ENCODE data around the gene RRM1. TPM values are rescaled to one million over a fixed set of nuclear protein-coding genes. Genes with fewer than 3 reads are reported as not detected.
"Not testable (repeated sequence)": the region's sequence is repeated elsewhere in the genome, so short reads cannot be mapped to it uniquely, and the experiment has no call there.

The RRM1 gene
- total RNA-seq, 1 donor = 65.1 TPM

GRCh38 chr11:4146772-4147098 is 52.1 kb downstream of the RRM1 start:
- Histone ChIP-seq H3K27ac (ENCODE audit: low read depth, low read length) (no peak overlapping the region), H3K27me3 (ENCODE audit: insufficient read depth, low read length) (no peaks in the 10 kb centered on the region), H4K20me1 (ENCODE audit: insufficient read depth, low read length) (no peaks in the 10 kb centered on the region), H3K4me1 (ENCODE audit: insufficient read depth, low read length) (no peaks in the 10 kb centered on the region), H2AFZ (ENCODE audit: low read length) (no peak overlapping the region), H3K4me3 (ENCODE audit: insufficient read depth, low read length) (no peak overlapping the region), H3K36me3 (ENCODE audit: insufficient read depth, low read length) (peaks cover 7% of the 10 kb centered on the region), H3K9me3 (ENCODE audit: low read depth, low read length) (no peaks in the 10 kb centered on the region), H3K4me2 (ENCODE audit: insufficient read depth, low read length) (no peak overlapping the region), H3K79me2 (ENCODE audit: insufficient read depth, low read length) (no peaks in the 10 kb centered on the region)
- TF ChIP-seq, protein P1, sequence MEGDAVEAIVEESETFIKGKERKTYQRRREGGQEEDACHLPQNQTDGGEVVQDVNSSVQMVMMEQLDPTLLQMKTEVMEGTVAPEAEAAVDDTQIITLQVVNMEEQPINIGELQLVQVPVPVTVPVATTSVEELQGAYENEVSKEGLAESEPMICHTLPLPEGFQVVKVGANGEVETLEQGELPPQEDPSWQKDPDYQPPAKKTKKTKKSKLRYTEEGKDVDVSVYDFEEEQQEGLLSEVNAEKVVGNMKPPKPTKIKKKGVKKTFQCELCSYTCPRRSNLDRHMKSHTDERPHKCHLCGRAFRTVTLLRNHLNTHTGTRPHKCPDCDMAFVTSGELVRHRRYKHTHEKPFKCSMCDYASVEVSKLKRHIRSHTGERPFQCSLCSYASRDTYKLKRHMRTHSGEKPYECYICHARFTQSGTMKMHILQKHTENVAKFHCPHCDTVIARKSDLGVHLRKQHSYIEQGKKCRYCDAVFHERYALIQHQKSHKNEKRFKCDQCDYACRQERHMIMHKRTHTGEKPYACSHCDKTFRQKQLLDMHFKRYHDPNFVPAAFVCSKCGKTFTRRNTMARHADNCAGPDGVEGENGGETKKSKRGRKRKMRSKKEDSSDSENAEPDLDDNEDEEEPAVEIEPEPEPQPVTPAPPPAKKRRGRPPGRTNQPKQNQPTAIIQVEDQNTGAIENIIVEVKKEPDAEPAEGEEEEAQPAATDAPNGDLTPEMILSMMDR (IDR thresholded peaks at IDR 0.05; ENCODE audit: extremely low read depth, low read depth, low read length) = no peak
- no peak for DNase-seq (ENCODE audit: insufficient read length, low spot score, missing footprints)

DNA sequence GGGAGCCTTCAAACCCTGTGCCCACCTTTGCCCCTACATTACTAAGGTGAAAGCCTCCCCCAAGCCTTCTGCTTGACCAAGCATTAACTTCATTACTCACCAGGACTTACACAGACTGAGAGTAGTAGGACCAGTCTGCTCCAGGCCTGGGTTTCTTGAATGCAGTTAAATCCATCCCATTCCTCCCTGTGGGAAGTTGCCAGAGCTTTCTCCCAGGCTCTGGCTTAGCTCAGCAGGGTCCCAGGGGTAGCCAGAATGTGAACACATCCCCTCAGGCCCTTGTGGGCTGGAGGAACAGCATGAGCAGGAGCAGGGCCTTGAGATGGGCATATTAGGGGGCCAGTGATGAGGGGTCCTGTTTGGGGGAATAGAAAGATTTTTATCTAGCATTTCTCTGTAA is 59.9 kb downstream of the RRM1 start:
- no peaks in the 10 kb centered on the region for H3K36me3 ChIP-seq (ENCODE audit: insufficient read depth, low read length)
- no peaks in the 10 kb centered on the region for H3K27me3 ChIP-seq (ENCODE audit: insufficient read depth, low read length)
- H3K4me1 ChIP-seq (ENCODE audit: insufficient read depth, low read length) = no peaks in the 10 kb centered on the region
- H3K4me3 ChIP-seq (ENCODE audit: insufficient read depth, low read length) = no peak overlapping the region
- no peak for DNase-seq (ENCODE audit: insufficient read length, low spot score, missing footprints)
- TF ChIP-seq, protein P1 (IDR thresholded peaks at IDR 0.05; ENCODE audit: extremely low read depth, low read depth, low read length) = no peak
- no peaks in the 10 kb centered on the region for H3K79me2 ChIP-seq (ENCODE audit: insufficient read depth, low read length)
- H3K9me3 ChIP-seq (ENCODE audit: low read depth, low read length) = no peaks in the 10 kb centered on the region
- no peak overlapping the region for H2AFZ ChIP-seq (ENCODE audit: low read length)
- H3K4me2 ChIP-seq (ENCODE audit: insufficient read depth, low read length) = no peak overlapping the region
- no peaks in the 10 kb centered on the region for H4K20me1 ChIP-seq (ENCODE audit: insufficient read depth, low read length)
- H3K27ac ChIP-seq (ENCODE audit: low read depth, low read length) = no peak overlapping the region

- no peaks in the 10 kb centered on the region for H4K20me1 ChIP-seq (ENCODE audit: insufficient read depth, low read length)
- no peak overlapping the region for H3K4me3 ChIP-seq (ENCODE audit: insufficient read depth, low read length)
- no peak overlapping the region for H3K27ac ChIP-seq (ENCODE audit: low read depth, low read length)
- H2AFZ ChIP-seq (ENCODE audit: low read length) = no peak overlapping the region
- DNase-seq (ENCODE audit: insufficient read length, low spot score, missing footprints) = no peak
- no peaks in the 10 kb centered on the region for H3K9me3 ChIP-seq (ENCODE audit: low read depth, low read length)
- no peak overlapping the region for H3K4me2 ChIP-seq (ENCODE audit: insufficient read depth, low read length)
- no peaks in the 10 kb centered on the region for H3K36me3 ChIP-seq (ENCODE audit: insufficient read depth, low read length)
- TF ChIP-seq, protein P1 (IDR thresholded peaks at IDR 0.05; ENCODE audit: extremely low read depth, low read depth, low read length) = no peak
- no peaks in the 10 kb centered on the region for H3K27me3 ChIP-seq (ENCODE audit: insufficient read depth, low read length)
- no peaks in the 10 kb centered on the region for H3K79me2 ChIP-seq (ENCODE audit: insufficient read depth, low read length)
- no peaks in the 10 kb centered on the region for H3K4me1 ChIP-seq (ENCODE audit: insufficient read depth, low read length)
Observed at GRCh38 chr11:4156571-4156970, 62.0 kb downstream of the RRM1 start.

GRCh38 chr11:4158818-4159217 is 64.2 kb downstream of the RRM1 start:
- not testable (repeated sequence) for DNase-seq (ENCODE audit: insufficient read length, low spot score, missing footprints); H3K36me3 ChIP-seq (ENCODE audit: insufficient read depth, low read length); H3K27ac ChIP-seq (ENCODE audit: low read depth, low read length); H2AFZ ChIP-seq (ENCODE audit: low read length); H3K4me2 ChIP-seq (ENCODE audit: insufficient read depth, low read length); H4K20me1 ChIP-seq (ENCODE audit: insufficient read depth, low read length); H3K4me1 ChIP-seq (ENCODE audit: insufficient read depth, low read length); H3K9me3 ChIP-seq (ENCODE audit: low read depth, low read length); H3K27me3 ChIP-seq (ENCODE audit: insufficient read depth, low read length); H3K79me2 ChIP-seq (ENCODE audit: insufficient read depth, low read length); H3K4me3 ChIP-seq (ENCODE audit: insufficient read depth, low read length)

DNA sequence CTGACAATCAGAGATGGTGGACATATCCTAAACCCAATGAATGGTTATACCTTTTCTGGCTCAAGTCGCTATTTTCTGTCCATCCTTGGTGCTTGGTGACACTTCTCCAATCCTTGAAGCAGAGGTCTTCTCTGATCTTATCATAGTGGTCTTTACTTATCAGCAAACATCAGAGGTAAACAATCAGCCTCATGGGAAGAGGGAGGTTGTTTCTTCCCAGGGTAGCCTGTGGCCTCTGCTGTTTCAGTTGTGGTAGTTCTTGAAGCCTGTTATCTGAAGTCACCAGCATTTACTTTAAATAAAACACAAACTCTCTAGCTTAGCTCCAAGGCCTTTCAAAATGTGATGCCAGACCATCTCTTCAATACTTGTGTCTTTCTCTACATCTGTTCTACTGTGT is 66.7 kb downstream of the RRM1 start:
- H4K20me1 ChIP-seq (ENCODE audit: insufficient read depth, low read length) = no peaks in the 10 kb centered on the region
- no peaks in the 10 kb centered on the region for H3K4me1 ChIP-seq (ENCODE audit: insufficient read depth, low read length)
- no peaks in the 10 kb centered on the region for H3K27me3 ChIP-seq (ENCODE audit: insufficient read depth, low read length)
- H3K4me2 ChIP-seq (ENCODE audit: insufficient read depth, low read length) = no peak overlapping the region
- TF ChIP-seq, protein P1 (IDR thresholded peaks at IDR 0.05; ENCODE audit: extremely low read depth, low read depth, low read length) = no peak
- no peak overlapping the region for H3K4me3 ChIP-seq (ENCODE audit: insufficient read depth, low read length)
- no peak overlapping the region for H3K27ac ChIP-seq (ENCODE audit: low read depth, low read length)
- no peaks in the 10 kb centered on the region for H3K79me2 ChIP-seq (ENCODE audit: insufficient read depth, low read length)
- no peak for DNase-seq (ENCODE audit: insufficient read length, low spot score, missing footprints)
- no peaks in the 10 kb centered on the region for H3K9me3 ChIP-seq (ENCODE audit: low read depth, low read length)
- no peak overlapping the region for H2AFZ ChIP-seq (ENCODE audit: low read length)
- H3K36me3 ChIP-seq (ENCODE audit: insufficient read depth, low read length) = no peaks in the 10 kb centered on the region
